Measurements from ENCODE around the gene TMEM259. TPM values are rescaled to one million over a fixed set of nuclear protein-coding genes. Genes with fewer than 3 reads are reported as not detected.

The TMEM259 gene
- total and polyA plus RNA-seq, 2 experiments from 2014 or later = 82.8 to 196 TPM

GRCh38 chr19:1049106-1049505 lies 28.2 kb upstream of the TMEM259 start:
- no peak for DNase-seq (ENCODE audit: low spot score)

More at GRCh38 chr19:1049106-1049505, 28.2 kb upstream of the TMEM259 start:
- no peak for ATAC-seq
- Histone ChIP-seq H3K4me3 (no peak overlapping the region), H3F3A (replicated peaks; ENCODE audit: low read depth) (no peaks in the 10 kb centered on the region), H2AFZ (no peak overlapping the region), H3K27ac (ENCODE audit: low read depth) (no peak overlapping the region), H3K79me2 (replicated peaks; ENCODE audit: insufficient read depth) (no peaks in the 10 kb centered on the region), H3K4me1 (ENCODE audit: insufficient read depth) (no peaks in the 10 kb centered on the region), H3K36me3 (ENCODE audit: insufficient read depth) (no peaks in the 10 kb centered on the region), H3K9me2 (ENCODE audit: insufficient read depth) (no peaks in the 10 kb centered on the region), H4K20me1 (replicated peaks; ENCODE audit: insufficient read depth) (no peaks in the 10 kb centered on the region), H3K27me3 (ENCODE audit: insufficient read depth) (no peaks in the 10 kb centered on the region), H3K4me2 (no peak overlapping the region)
- H3K4me3 Mint-ChIP-seq = no peak overlapping the region
- no peak overlapping the region for H3K27ac Mint-ChIP-seq
- no peaks in the 10 kb centered on the region for H3K4me1 Mint-ChIP-seq
- TF ChIP-seq JUNB (IDR thresholded peaks at IDR 0.05; ENCODE audit: unreplicated experiment) = no peak
- no peak for TF ChIP-seq STAT1 (IDR thresholded peaks at IDR 0.05; ENCODE audit: unreplicated experiment)
- TF ChIP-seq, protein P1, sequence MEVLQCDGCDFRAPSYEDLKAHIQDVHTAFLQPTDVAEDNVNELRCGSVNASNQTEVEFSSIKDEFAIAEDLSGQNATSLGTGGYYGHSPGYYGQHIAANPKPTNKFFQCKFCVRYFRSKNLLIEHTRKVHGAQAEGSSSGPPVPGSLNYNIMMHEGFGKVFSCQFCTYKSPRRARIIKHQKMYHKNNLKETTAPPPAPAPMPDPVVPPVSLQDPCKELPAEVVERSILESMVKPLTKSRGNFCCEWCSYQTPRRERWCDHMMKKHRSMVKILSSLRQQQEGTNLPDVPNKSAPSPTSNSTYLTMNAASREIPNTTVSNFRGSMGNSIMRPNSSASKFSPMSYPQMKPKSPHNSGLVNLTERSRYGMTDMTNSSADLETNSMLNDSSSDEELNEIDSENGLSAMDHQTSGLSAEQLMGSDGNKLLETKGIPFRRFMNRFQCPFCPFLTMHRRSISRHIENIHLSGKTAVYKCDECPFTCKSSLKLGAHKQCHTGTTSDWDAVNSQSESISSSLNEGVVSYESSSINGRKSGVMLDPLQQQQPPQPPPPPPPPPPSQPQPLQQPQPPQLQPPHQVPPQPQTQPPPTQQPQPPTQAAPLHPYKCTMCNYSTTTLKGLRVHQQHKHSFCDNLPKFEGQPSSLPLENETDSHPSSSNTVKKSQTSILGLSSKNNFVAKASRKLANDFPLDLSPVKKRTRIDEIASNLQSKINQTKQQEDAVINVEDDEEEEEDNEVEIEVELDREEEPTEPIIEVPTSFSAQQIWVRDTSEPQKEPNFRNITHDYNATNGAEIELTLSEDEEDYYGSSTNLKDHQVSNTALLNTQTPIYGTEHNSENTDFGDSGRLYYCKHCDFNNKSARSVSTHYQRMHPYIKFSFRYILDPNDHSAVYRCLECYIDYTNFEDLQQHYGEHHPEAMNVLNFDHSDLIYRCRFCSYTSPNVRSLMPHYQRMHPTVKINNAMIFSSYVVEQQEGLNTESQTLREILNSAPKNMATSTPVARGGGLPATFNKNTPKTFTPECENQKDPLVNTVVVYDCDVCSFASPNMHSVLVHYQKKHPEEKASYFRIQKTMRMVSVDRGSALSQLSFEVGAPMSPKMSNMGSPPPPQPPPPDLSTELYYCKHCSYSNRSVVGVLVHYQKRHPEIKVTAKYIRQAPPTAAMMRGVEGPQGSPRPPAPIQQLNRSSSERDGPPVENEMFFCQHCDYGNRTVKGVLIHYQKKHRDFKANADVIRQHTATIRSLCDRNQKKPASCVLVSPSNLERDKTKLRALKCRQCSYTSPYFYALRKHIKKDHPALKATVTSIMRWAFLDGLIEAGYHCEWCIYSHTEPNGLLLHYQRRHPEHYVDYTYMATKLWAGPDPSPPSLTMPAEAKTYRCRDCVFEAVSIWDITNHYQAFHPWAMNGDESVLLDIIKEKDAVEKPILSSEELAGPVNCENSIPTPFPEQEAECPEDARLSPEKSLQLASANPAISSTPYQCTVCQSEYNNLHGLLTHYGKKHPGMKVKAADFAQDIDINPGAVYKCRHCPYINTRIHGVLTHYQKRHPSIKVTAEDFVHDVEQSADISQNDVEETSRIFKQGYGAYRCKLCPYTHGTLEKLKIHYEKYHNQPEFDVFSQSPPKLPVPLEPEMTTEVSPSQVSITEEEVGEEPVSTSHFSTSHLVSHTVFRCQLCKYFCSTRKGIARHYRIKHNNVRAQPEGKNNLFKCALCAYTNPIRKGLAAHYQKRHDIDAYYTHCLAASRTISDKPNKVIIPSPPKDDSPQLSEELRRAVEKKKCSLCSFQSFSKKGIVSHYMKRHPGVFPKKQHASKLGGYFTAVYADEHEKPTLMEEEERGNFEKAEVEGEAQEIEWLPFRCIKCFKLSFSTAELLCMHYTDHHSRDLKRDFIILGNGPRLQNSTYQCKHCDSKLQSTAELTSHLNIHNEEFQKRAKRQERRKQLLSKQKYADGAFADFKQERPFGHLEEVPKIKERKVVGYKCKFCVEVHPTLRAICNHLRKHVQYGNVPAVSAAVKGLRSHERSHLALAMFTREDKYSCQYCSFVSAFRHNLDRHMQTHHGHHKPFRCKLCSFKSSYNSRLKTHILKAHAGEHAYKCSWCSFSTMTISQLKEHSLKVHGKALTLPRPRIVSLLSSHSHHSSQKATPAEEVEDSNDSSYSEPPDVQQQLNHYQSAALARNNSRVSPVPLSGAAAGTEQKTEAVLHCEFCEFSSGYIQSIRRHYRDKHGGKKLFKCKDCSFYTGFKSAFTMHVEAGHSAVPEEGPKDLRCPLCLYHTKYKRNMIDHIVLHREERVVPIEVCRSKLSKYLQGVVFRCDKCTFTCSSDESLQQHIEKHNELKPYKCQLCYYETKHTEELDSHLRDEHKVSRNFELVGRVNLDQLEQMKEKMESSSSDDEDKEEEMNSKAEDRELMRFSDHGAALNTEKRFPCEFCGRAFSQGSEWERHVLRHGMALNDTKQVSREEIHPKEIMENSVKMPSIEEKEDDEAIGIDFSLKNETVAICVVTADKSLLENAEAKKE (CRISPR knock-in tag; IDR thresholded peaks at IDR 0.05) = no peak
- TF ChIP-seq CTCF (conservative IDR thresholded peaks at IDR 0.05; ENCODE audit: low read depth in 2 of 2) = no peak
- H3K27me3 Mint-ChIP-seq (ENCODE audit: insufficient read depth, low read depth, poor library complexity) = peaks cover 21% of the 10 kb centered on the region
- H3K36me3 Mint-ChIP-seq (ENCODE audit: low read depth) = peaks cover 19% of the 10 kb centered on the region
- peaks cover 8% of the 10 kb centered on the region; the same call in 2 of the 3 replicates for H3K9me3 Mint-ChIP-seq

All from GM23338 (cell line).